ENCODE measurements around the gene ADCY1.

- TF ChIP-seq CTCF (IDR thresholded peaks at IDR 0.05; ENCODE audit: low read depth, low read length) (no peak), EZH2phosphoT487 (IDR thresholded peaks at IDR 0.05; ENCODE audit: low read depth) (no peak)
These were observed 122.3 kb downstream of the ADCY1 start for GRCh38 chr7:45696476-45696875.

All from OCI-LY3 (cell line).